ENCODE measurements around the gene PTGES3L.

PTGES3L gene

GRCh38 chr17:42918902-42919521 lies 60.9 kb downstream of the PTGES3L start:
- no peak for DNase-seq
